Renal cortex interstitium (tissue), 11 donors: ENCODE data around the gene AP1M2. TPM values are rescaled to one million over a fixed set of nuclear protein-coding genes. Genes with fewer than 3 reads are reported as not detected.
A peak's percentile ranks its signal among the peaks of the same experiment; 100 is the strongest.

ENCODE experiments used
- DNase-seq, 11 donors: peaks; one replicate each; pipeline ENCODE4 v3.0.0-alpha.2; 2013; ENCODE audit warnings: low read depth in 9 of 11, low spot score in 4 of 11; ENCODE audit errors: extremely low read depth in 1 of 11
- polyA plus RNA-seq, 3 donors: library from polyadenylated mRNA; unstranded; fragments of 120-200 nt; gene quantifications; one replicate each; pipeline ENCODE4 v1.2.1, GENCODE V29; 2013; ENCODE audit not compliant: insufficient read length in 3 of 3

The AP1M2 gene
- polyA plus RNA-seq, 3 donors: 34.9 to 55.7 (median 38.7) TPM

GRCh38 chr19:10568826-10569651, 18.1 kb downstream of the AP1M2 start, which contains the start of gene CDKN2D:
TSS of gene CDKN2D (minus strand) at chr19:10568979. CDS start at chr19:10568653, 326 bp downstream.
- DNase-seq: peak; percentile 94 to 100 (median 99)

DNA sequence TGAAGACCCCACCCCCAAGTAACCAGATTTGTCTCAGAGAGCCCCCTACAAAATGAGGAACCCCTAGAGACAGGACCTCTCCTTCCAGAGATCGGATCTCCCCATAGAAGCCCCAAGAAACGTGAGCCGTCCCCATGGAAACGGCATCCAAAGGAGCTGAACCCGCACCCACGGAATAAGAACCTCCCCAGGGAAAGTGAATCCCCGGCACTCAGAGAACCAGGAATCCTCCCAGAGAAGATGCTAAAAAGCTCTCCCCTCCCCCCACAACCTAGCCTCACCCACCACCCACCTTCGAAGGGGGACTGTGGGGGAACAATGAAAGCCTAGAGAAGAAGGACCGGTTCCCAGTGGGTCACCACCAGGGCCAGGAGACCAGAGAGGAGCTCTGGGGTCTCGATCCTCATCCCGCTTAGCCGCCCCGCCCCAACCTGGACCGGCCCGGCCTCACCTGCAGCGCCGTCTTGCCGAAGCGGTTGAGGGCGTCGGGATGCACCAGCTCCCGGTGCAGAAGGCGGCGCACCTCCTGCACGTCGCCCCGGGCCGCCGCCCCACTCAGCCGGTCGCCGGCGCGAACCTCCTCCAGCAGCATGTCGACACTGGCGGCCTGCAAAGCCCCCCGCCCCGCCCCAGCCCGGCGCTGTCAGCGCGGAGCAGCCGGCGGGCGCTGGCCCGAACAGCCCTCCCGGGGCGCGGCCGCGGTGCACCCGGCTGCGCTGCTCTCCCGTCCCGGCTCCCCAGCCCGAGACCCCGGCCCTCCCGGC, 18.9 kb downstream of the AP1M2 start:
- no peak for DNase-seq

- no peak for DNase-seq
Observed at GRCh38 chr19:10567656-10568055, 19.5 kb downstream of the AP1M2 start.

DNA sequence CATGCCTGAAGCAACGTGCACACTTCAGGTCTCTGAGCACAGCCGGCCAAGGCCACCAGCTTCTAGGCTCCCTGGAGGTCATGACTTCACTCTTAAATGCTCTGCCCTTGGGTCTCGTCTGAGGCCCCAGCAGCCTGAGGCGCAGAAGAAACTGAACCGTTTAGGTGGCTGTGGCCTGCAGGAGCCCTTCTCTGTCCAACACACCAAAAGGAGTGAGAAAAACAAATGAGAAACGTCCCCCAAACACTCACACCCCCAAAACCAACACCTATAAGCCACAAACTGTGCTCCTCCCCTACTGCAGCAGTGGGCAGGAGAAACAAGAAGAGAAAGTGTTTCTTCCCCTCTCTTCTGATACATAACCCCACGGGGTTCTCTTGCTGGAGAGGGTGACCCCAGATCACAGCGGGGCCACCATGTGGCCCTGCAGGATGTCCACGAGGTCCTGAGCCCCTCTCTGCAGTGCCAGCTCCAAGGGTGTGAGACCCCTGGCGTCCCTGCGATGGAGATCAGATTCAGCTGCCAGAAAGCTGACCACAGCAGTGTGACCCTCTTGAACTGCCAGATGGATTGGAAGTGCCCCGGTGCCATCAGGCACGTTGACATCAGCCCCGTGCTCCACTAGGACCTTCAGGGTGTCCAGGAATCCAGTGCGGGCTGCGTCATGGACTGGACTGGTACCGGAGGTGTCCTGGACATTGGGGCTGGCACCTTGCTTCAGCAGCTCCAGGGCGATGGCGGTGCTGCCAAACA, 20.3 kb downstream of the AP1M2 start:
- DNase-seq: no peak

- DNase-seq: no peak
Observed at GRCh38 chr19:10566408-10566657, 20.8 kb downstream of the AP1M2 start.

DNA sequence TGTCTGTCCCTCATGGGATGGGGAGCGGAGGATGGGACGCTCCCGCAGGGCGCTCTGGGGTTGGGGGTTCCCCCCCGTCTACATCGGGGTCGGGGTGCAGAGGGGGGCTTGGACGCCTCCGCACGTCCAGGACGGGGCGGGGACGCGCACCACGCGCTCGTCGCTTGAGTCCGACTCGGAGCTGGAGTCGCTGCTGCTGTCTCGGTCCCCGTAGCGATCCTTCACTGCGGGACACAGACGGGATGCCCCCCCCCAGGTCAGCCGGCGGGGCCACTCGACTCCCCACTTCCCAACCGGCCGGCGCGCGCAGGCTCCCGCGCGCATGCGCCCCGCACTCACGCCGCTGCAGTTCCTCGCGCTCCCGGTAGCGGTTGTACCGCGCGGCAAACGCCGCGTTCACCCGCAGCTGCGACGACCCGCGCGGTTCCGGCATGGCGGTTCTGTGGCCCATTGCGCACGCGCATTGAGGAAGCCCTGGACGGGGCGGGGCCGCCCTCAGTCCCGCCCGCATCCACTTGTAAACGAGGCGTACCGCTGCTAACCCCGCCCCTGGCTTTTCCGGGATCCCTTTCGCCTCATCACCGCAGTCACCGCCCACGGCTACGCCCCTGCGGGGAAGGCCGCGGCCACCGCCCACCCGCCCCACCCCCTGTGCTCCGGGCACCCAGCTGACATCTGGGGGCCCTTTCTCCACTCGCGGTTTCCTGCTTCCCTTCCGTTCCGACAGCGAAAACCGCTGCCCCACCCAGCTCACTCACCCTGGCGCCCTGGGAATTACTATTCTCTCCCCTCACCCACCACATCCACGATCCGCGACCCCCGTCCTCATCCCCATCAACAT, 21.3 kb downstream of the AP1M2 start, which contains the start of gene KRI1:
KRI1 (minus strand) TSS at position 444 of the 841 bp plus-strand sequence; CDS start at position 433, 11 bp downstream.
- peak; percentile 81 to 95 (median 94) for DNase-seq

GRCh38 chr19:10565028-10565566, 22.0 kb downstream of the AP1M2 start:
- no peak for DNase-seq

DNA sequence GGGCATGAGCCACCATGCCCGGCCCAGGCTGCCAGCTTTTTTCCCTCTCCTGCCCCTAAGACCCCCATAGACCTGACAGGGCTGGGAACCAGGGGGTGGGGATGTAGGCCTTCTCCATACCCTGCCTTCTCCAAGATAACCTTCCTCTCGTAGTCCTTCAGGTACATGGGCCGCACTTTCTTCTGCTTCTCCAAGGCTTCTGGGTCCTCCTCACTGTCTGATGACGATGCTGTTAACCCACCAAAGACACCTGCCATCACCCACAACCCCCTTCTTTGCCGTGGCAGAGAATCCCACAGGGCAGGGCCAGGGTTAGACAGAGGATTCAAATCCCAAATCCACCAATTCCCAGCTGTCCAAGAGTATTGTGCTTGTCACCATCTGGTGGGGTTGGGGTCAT, 24.5 kb downstream of the AP1M2 start:
- DNase-seq: no peak

- no peak for DNase-seq
Observed at GRCh38 chr19:10560154-10560553, 27.0 kb downstream of the AP1M2 start.

- no peak for DNase-seq
Observed at GRCh38 chr19:10557603-10558197, 29.4 kb downstream of the AP1M2 start.

DNA sequence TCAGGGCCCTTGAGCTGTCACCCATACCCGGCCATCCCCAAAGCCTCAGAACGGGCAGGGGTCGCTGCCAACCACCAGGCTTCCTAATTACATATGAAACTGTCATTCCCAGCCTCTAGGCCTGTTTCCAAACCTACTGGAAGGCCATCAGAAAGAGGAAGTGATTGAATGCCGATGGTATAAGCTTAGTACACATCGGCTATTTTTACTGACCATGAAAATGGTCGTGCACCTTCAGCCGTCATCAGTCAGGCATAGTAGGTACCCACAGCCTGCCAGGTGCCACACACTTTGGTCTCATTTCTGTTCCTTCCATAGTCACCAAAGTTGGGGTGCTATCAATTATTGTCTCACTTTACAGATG, 31.5 kb downstream of the AP1M2 start:
- DNase-seq: no peak

DNA sequence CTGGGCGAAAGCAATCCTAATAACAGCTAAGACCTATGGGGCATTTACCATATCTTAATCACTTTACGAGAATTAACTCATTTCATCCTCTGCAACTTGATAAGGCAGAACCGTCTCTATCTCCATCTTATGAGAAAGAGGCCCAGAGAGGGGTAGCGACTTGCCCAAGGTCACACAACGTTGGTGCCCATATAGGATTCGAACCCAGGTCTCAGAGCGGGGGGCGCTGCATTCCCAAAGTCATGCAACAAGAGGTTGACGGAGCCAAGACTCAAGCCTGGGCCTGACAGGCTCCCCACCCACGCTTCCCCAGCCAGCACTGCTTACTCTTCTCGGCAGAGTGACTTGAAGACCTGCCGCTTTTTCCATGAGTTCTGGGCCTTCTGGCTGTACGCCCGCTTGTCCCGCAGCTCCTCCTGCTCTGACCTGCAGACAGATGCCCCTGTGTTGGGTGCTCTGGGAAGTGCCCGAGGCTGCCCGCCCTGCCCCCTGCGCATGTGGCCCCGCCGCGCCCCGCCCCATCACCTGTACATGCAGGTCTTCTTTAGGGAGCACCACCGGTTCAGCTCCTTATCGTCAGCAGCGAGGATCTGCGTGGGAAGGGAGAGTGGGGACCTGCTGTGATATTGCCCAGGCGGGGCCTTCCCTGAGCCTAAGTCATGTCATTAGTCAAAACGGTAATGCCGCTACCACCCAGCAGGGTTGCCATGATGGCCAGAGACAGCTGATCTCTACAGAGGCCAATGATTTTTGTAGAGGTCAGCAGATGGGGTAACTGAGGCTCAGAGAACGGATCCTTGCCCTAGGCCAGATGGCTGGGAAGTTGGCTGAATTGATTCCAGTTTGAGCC, 32.1 kb downstream of the AP1M2 start:
- no peak for DNase-seq

DNA sequence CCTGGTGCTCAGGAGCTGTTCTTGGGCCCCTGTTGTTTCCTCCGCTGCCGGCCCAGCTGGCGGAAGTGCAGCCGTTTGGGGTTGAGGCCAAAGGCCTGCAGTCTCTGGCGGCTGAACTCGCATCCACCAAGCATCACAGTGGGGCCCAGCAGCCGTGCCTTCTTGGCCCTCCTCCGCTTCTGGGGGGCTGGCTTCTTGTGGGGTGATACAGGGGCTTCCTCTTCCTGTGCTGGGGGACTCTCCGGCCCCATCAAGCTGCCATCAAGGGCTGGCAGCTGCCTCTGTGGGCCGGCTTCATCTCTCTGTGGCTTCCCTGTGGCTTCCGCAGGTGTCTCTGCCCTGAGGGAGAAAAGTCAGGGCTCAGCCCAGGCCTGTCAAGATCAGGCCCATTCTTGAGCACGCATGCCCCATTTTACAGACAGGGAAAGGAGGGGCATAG, 33.1 kb downstream of the AP1M2 start:
- DNase-seq: no peak

GRCh38 chr19:10553087-10553667, 33.9 kb downstream of the AP1M2 start:
- no peak for DNase-seq

DNA sequence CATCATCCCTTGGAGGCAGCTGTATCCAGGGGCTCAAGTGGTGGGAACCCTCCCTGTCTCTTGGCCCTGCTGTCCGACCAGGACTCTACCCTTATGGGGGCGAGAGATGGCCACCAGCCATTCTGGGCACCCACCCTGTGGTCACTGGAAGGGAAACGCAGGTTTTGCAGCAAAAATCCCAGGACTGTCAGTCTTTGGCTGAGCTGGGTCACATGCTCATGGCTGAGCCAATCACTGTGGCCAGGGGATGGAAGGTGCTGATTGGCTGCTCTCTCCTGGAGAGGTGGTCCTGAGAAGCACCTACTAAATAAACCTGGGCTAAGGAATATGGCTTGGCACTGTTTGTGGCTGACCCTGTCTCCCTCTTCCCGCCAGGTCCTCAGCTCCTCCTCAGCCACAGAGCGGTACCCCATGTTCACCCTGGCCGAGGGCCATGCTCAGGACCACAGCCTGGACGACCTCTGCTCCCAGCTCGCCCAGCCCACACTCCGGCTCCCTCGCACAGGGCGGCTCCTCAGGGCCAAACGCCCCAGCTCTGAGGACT, 34.5 kb downstream of the AP1M2 start:
- DNase-seq: no peak

- DNase-seq: no peak
Observed at GRCh38 chr19:10551698-10552301, 35.3 kb downstream of the AP1M2 start.
